Colonic mucosa (tissue), 4 donors: ENCODE data around the gene LMNTD1. TPM values are rescaled to one million over a fixed set of nuclear protein-coding genes. Genes with fewer than 3 reads are reported as not detected.
"Not testable (repeated sequence)": the region's sequence is repeated elsewhere in the genome, so short reads cannot be mapped to it uniquely, and the experiment has no call there.

Experiments
- DNase-seq: peaks from one replicate; pipeline ENCODE4 v3.0.0-alpha.2; 2020
- H3K27ac ChIP-seq: fragments of 200-600 bp; one replicate; pipeline ENCODE4 v1.8.0; 2021
- H3K27me3 ChIP-seq: fragments of 200-600 bp; one replicate; pipeline ENCODE4 v1.8.0; 2021
- H3K36me3 ChIP-seq: fragments of 200-600 bp; one replicate; pipeline ENCODE4 v1.8.0; 2021
- H3K4me1 ChIP-seq: fragments of 200-600 bp; one replicate; pipeline ENCODE4 v1.8.0; 2021; ENCODE audit warnings: mild to moderate bottlenecking
- H3K4me3 ChIP-seq: fragments of 200-600 bp; one replicate; pipeline ENCODE4 v1.8.0; 2021
- H3K9ac ChIP-seq, 2 donors: one replicate each; pipeline ENCODE4 v1.7.0; 2013; ENCODE audit warnings: control low read depth in 2 of 2, low read depth in 2 of 2, low read length in 2 of 2
- H3K9me3 ChIP-seq: fragments of 200-600 bp; one replicate; pipeline ENCODE4 v1.8.0; 2021
- CTCF ChIP-seq: fragments of 200-600 bp; IDR thresholded peaks from one replicate; pipeline ENCODE4 v1.8.0; 2022; ENCODE audit warnings: antibody characterized with exemption, mild to moderate bottlenecking
- intact Hi-C: fragments of 100-400 bp; cut with DNase I; formaldehyde crosslinking; loops from one replicate; pipeline ENCODE4 v1.14.1; 2022
- total RNA-seq, 2 donors: library from RNA; stranded (reverse); fragmentation: NEBNext Ultra II Directional in 1 of 2; extraction: Animal tissue kit (Norgen Biotek cat#: 25700) in 1 of 2; gene quantifications; one replicate each; pipeline ENCODE4 v1.2.1, GENCODE V29; 2021
- donor health status: healthy.
- donor health status: DM: no; HTN: no; CAD: no.
- donor health status: DM: no; HTN: no; CAD: no.

LMNTD1 gene
- total RNA-seq, 2 donors from 2014 or later, result not detected

DNA sequence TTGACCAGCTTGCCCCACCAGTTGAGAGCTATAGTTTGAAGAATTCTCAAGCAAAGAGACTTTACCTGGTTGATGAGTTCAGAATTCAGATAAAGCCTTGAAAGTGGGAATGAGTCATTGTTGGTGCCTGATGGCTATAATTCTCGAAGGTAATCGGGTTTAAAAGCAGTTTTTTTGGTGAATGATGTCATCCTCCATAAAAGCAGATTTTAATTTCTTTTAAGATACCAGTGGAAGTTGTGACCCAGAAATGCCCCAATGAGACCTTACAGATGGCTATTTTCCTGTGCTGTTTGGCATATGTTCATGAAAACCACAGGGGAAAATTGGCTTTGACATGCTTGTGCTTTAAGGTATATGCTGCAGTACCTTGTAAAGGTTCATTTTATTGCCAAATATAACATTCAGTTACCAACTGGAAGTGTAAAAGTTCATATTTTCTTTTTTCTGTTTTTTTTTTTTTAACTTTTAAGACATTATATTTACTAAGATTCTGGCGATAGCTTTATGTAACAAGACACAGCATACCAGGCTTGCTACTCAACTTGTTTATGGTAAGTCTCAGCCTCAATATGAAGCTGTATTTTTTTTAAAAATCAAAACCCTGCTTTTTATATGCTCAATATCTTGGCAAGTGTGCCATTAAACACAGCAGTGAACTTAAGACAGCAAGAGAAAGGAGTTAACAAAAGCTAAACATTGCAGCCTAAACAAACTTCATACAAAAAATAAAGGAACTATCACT, 119.3 kb downstream of the LMNTD1 start:
- no peaks in the 10 kb centered on the region for H3K4me1 ChIP-seq
- no peaks in the 10 kb centered on the region for H3K36me3 ChIP-seq
- no peak overlapping the region for H3K27ac ChIP-seq
- no peak for DNase-seq
- no peak overlapping the region for H3K9ac ChIP-seq
- no peak overlapping the region for H3K4me3 ChIP-seq
- no peaks in the 10 kb centered on the region for H3K9me3 ChIP-seq
- no peak for TF ChIP-seq CTCF
- no peaks in the 10 kb centered on the region for H3K27me3 ChIP-seq
- intact Hi-C loops, result loop anchor here (10.0 kb wide), 1 partner anchor 521 kb away; the partner anchor contains the start of gene RASSF8

GRCh38 chr12:25433024-25433423, 120.1 kb downstream of the LMNTD1 start:
- no peak overlapping the region for H3K4me3 ChIP-seq
- no peak for TF ChIP-seq CTCF
- H3K36me3 ChIP-seq, result no peaks in the 10 kb centered on the region
- H3K9ac ChIP-seq, result no peak overlapping the region
- no peaks in the 10 kb centered on the region for H3K9me3 ChIP-seq
- no peaks in the 10 kb centered on the region for H3K27me3 ChIP-seq
- no peaks in the 10 kb centered on the region for H3K4me1 ChIP-seq
- intact Hi-C loops, result loop anchor here (10.0 kb wide), 1 partner anchor 522 kb away; the partner anchor contains the start of gene RASSF8
- no peak for DNase-seq
- no peak overlapping the region for H3K27ac ChIP-seq

DNA sequence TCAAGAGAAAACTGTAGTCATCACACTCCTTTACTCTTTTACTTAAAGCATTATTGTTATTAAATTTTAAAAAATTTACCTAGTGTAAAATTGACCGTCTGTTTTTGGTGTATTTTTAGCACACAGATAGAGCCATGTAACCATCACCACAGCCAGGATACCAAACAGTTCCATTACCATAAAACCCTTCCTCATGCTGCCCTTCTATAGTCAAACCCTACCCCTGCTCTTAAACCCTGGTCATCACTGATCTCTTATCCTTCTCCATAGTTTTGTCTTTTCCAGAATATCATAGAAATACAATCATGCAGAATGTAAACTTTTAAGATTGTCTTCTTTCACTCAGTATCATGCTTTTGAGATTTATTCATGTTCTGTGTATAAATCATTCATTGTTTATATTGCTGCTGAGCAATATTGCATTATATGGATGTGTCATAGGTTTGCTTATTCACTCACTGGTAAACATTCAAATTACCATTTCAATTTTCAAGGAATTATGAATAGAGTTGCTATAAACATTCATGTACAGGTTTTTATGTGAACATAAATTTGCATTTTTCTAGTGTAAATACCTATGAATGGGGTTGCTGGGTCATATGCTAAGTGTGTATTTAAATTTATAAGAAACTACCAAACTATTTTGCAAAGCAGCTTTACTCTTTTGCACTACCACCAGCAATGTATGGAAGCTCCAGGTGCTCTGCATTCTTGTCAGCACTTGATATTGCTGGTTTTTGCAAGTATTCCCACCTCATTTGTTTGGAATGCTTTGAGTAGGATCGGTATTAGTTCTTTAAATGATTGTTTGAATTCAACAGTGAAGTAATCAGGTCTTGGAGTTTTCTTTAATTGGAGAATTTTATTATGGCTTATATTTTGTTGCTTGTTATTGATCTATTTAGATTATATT, 125.5 kb downstream of the LMNTD1 start:
- no peaks in the 10 kb centered on the region for H3K4me1 ChIP-seq
- H3K27me3 ChIP-seq, result no peaks in the 10 kb centered on the region
- H3K4me3 ChIP-seq, result no peak overlapping the region
- H3K9ac ChIP-seq, result no peak overlapping the region
- TF ChIP-seq CTCF, result no peak
- no peaks in the 10 kb centered on the region for H3K9me3 ChIP-seq
- no peak overlapping the region for H3K27ac ChIP-seq
- DNase-seq, result no peak
- intact Hi-C loops, result no loop called here
- H3K36me3 ChIP-seq, result no peaks in the 10 kb centered on the region

DNA sequence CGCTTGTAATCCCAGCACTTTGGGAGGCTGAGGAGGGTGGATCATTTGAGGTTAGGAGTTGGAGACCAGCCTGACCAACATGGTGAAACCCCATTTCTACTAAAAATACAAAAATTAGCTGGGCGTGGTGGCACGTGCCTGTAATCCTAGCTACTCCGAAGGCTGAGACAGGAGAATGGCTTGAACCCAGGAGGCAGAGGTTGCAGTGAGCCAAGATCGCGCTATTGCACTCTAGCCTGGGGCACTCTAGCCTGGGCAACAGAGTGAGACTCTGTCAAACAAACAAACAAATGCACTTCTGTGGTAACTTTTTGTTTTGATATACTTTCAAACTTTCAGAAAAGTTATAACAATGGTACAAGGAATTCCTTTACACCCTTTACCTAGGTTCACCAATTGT, 126.3 kb downstream of the LMNTD1 start:
- H3K36me3 ChIP-seq, H3K4me1 ChIP-seq, intact Hi-C loops, DNase-seq, H3K27me3 ChIP-seq, H3K27ac ChIP-seq, H3K9ac ChIP-seq, H3K4me3 ChIP-seq, H3K9me3 ChIP-seq: not testable (repeated sequence)
